ENCODE data around the gene NOSIP. TPM values are rescaled to one million over a fixed set of nuclear protein-coding genes. Genes with fewer than 3 reads are reported as not detected.

NOSIP gene
- total RNA-seq, 2 experiments from 2014 or later, result 71.4 to 73.1 TPM

DNA sequence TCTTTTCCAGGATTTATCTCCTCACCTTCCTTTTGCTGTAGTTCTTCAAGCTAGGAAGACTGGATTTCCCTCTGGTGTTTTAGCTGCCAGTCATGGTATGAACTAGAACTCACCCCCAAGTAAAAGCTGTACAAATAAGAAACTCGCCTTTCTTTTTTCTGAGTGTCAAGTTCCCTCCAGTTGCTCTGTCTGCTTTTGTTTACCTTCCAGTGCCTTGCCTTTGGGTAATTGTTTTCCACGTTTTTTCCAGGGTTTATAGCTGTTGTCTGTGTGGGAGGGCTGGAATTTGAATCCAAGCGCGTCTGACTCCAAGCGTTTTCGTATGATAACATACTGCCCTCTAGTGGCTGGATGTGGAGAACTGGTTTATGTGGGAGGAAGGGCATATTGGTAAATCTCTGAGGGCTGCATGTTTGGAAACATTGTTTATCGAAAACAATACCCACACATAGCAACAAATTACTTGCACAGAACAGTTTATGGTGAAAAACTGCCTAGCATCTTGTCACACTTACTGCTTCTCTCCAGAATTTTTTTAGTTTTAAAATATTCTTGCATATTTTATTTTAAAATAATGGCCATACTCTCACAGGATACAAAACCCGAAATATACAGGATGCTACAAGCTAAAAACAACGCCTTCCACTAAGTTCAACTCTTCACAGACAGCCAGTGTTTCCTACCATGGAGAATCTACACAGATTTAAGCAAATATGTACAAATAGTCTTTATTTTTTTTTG, 33.4 kb downstream of the NOSIP start:
- POLR2A ChIA-PET, result interaction anchor here (0.6 to 1.1 kb wide), 5 partner anchors 13 to 48 kb away, joined by 3 to 7 read pairs (median 4); partner anchors contain the start of gene RCN3
- peak overlapping the region; percentile 75 for H3K27ac Mint-ChIP-seq

DNA sequence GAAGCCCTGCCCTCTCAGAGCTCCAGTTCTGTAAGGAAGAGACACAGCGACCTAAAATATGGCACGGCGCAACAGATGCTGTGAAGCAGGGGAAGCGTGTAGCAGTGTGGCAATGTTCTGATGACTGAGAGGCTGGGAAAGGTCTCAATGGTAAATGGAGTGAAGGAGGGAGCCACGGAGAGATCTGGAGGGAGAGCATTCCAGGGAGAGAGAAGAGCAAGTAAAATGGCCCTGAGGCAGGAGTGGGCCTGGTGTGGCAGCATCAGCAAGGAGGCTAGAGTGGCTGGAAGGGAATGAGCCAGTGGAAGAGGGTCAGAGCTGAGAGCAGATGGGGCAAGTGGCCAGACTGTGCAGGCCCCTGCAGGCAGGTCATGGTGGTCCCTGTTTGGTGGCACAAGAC, 36.2 kb downstream of the NOSIP start:
- ChIA-PET POLR2A (interaction anchor here (0.6 kb wide), 1 partner anchor 41 kb away, joined by 5 read pairs; no protein-coding TSS in a partner anchor), CTCF (interaction anchor here (0.6 to 1.3 kb wide), 3 partner anchors 9 to 48 kb away, joined by 3 to 4 read pairs (median 3); no protein-coding TSS in a partner anchor)
- Mint-ChIP-seq H3K36me3 (ENCODE audit: low read depth) (peaks cover 2% of the 10 kb centered on the region), H3K4me3 (no peak overlapping the region), H3K4me1 (peaks cover 28% of the 10 kb centered on the region), H3K27me3 (no peaks in the 10 kb centered on the region), H3K9me3 (ENCODE audit: low read depth) (no peaks in the 10 kb centered on the region), H3K27ac (no peak overlapping the region)
- no peak for DNase-seq
- intact Hi-C loops (cut with DNase I, micrococcal nuclease), result no loop called here
- ATAC-seq, result no peak

More for the DNA sequence above, 33.4 kb downstream of the NOSIP start:
- Mint-ChIP-seq H3K9me3 (ENCODE audit: low read depth) (no peaks in the 10 kb centered on the region), H3K27me3 (no peaks in the 10 kb centered on the region), H3K36me3 (ENCODE audit: low read depth) (peaks cover 4% of the 10 kb centered on the region), H3K4me3 (peak overlapping the region; percentile 59), H3K4me1 (peaks cover 45% of the 10 kb centered on the region)
- DNase-seq (peak; percentile 76), ATAC-seq (peak; percentile 76)
- CTCF ChIA-PET, result interaction anchor here (0.5 to 9.5 kb wide), 34 partner anchors 8 to 138 kb away, joined by 3 to 161 read pairs (median 4); partner anchors contain the start of genes NOSIP, PRMT1, PRRG2 and RCN3
- intact Hi-C loops (cut with DNase I, micrococcal nuclease), result loop anchor here (1.0 kb wide), 2 partner anchors 23 to 41 kb away; no protein-coding TSS in a partner anchor

DNA sequence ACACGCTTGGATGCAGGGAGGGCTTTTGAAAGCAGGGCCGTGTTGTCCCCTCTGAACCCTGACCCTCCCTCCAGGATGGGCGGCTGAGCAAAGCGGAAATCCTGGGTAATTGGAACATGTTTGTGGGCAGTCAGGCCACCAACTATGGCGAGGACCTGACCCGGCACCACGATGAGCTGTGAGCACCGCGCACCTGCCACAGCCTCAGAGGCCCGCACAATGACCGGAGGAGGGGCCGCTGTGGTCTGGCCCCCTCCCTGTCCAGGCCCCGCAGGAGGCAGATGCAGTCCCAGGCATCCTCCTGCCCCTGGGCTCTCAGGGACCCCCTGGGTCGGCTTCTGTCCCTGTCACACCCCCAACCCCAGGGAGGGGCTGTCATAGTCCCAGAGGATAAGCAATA, 37.3 kb downstream of the NOSIP start:
- Mint-ChIP-seq H3K27me3 (no peaks in the 10 kb centered on the region), H3K4me1 (peaks cover 16% of the 10 kb centered on the region), H3K4me3 (no peak overlapping the region), H3K27ac (no peak overlapping the region), H3K36me3 (ENCODE audit: low read depth) (peaks cover 3% of the 10 kb centered on the region), H3K9me3 (ENCODE audit: low read depth) (no peaks in the 10 kb centered on the region)
- no peak for DNase-seq
- ChIA-PET CTCF (interaction anchor here (1.3 kb wide), 1 partner anchor 10 kb away, joined by 4 read pairs; no protein-coding TSS in a partner anchor), POLR2A (no interaction called here)
- no peak for ATAC-seq
- intact Hi-C loops (cut with DNase I, micrococcal nuclease), result no loop called here

DNA sequence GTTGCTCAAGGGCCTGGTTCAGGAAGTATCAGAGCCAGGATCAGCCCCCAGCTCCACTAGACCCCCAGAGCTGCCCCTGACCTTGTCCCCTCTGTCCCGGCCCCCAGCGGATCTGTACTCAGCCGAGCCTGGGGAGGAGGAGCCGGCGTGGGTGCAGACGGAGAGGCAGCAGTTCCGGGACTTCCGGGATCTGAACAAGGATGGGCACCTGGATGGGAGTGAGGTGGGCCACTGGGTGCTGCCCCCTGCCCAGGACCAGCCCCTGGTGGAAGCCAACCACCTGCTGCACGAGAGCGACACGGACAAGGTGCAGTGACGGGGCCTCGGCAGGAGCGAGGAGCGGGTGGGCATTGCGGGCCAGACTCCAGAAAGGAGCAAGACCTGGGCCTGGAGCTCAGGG, 37.9 kb downstream of the NOSIP start:
- Mint-ChIP-seq H3K9me3 (ENCODE audit: low read depth) (no peaks in the 10 kb centered on the region), H3K4me3 (no peak overlapping the region), H3K4me1 (peaks cover 16% of the 10 kb centered on the region), H3K36me3 (ENCODE audit: low read depth) (peaks cover 3% of the 10 kb centered on the region), H3K27ac (no peak overlapping the region), H3K27me3 (no peaks in the 10 kb centered on the region)
- intact Hi-C loops (cut with DNase I, micrococcal nuclease), result no loop called here
- no peak for DNase-seq
- no peak for ATAC-seq
- ChIA-PET POLR2A (no interaction called here), CTCF (interaction anchor here (1.3 kb wide), 1 partner anchor 15 kb away, joined by 4 read pairs; the partner anchor contains the start of gene RCN3)

DNA sequence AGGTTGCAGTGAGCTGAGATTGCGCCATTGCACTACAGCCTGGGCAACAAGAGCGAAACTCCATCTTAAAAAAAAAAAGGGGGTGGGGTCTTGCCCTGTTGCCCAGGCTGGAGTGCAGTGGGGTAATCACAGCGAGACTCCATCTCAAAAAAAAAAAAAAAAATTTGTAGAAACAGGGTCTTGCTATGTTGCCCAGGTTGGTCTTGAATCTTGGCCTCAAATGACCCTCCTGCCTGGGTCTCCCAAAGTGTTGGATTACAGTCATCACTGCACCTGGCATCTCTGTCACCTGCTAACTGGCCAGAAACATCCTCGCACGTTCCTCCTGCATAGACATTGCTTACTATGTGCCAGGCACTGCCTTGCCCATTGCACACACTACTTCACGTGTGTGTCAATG, 38.4 kb downstream of the NOSIP start:
- POLR2A ChIA-PET, result interaction anchor here (0.6 kb wide), 1 partner anchor 11 kb away, joined by 3 read pairs; no protein-coding TSS in a partner anchor
- intact Hi-C loops (cut with DNase I, micrococcal nuclease), result no loop called here
- DNase-seq, result no peak
- H3K4me1 Mint-ChIP-seq, result peaks cover 11% of the 10 kb centered on the region
- ATAC-seq, result no peak
- CTCF ChIA-PET, result interaction anchor here (1.3 kb wide), 1 partner anchor 14 kb away, joined by 4 read pairs; the partner anchor contains the start of gene RCN3
- H3K9me3 Mint-ChIP-seq (ENCODE audit: low read depth), result no peaks in the 10 kb centered on the region
- no peak overlapping the region for H3K4me3 Mint-ChIP-seq
- peaks cover 3% of the 10 kb centered on the region for H3K36me3 Mint-ChIP-seq (ENCODE audit: low read depth)
- no peak overlapping the region for H3K27ac Mint-ChIP-seq
- no peaks in the 10 kb centered on the region for H3K27me3 Mint-ChIP-seq

DNA sequence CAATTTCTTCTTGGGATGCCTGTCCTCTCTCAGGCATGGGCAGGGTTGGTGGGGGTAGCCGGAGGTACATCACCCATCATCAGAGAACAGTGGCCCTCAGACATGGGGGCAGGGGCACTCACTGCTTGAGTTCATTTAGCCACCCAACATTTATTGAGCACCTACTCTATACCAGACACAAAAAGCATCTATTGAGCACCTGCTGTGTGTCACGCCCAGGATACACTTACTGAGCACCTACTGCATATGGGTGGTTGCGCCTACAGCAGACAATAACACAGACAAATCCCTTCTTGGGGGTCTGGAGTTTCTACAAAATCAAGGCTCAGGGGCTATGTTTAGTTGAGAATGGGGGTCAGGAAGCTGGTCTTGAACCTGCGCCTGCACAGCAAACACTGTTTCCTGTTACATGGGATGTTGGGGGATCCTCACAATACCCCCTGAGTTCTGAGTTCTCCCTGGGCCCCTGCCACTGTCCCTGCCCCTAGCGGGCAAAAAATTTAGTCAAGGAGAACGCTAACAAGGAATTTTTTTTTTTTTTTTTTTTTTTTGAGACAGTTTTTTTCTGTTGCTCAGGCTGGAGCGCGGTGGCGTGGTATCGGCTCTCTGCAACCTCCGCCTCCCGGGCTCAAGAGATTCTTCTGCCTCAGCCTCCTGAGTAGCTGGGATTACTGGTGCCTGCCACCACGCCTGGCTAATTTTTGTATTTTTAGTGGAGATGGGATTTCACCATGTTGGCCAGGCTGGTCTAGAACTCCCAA, 41.0 kb downstream of the NOSIP start:
- no peak for ATAC-seq
- CTCF ChIA-PET, result interaction anchor here (0.7 kb wide), 1 partner anchor 96 kb away, joined by 3 read pairs; no protein-coding TSS in a partner anchor
- peaks cover 17% of the 10 kb centered on the region for H3K4me1 Mint-ChIP-seq
- H3K27me3 Mint-ChIP-seq, result peaks cover 3% of the 10 kb centered on the region
- no peak overlapping the region for H3K4me3 Mint-ChIP-seq
- DNase-seq, result no peak
- no peak overlapping the region for H3K27ac Mint-ChIP-seq
- intact Hi-C loops (cut with DNase I, micrococcal nuclease), result no loop called here
- POLR2A ChIA-PET, result interaction anchor here (0.7 kb wide), 1 partner anchor 21 kb away, joined by 3 read pairs; no protein-coding TSS in a partner anchor
- no peaks in the 10 kb centered on the region for H3K9me3 Mint-ChIP-seq (ENCODE audit: low read depth)
- H3K36me3 Mint-ChIP-seq (ENCODE audit: low read depth), result peaks cover 5% of the 10 kb centered on the region

DNA sequence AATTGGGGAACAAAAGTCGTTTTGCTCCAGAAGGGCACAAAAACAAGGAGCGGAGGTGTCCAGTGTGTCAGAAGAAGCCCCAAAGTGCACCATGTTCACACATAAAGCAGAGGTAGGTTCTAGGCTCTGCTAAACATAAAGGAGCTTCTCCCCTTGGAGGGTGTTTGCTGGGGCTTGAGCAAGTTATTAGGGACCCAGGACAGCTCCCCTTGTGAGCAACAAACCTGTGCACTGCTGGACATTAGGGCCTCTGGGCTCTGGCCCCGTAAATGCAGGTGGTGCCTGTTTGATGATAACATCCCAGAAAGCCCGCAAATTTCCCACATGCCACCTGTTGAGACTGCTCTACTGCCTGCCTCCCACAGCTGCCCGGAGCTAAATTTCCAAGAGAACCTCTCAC, 41.7 kb downstream of the NOSIP start:
- peaks cover 14% of the 10 kb centered on the region for H3K4me1 Mint-ChIP-seq
- peaks cover 5% of the 10 kb centered on the region for H3K36me3 Mint-ChIP-seq (ENCODE audit: low read depth)
- no peak overlapping the region for H3K4me3 Mint-ChIP-seq
- H3K27me3 Mint-ChIP-seq, result peaks cover 3% of the 10 kb centered on the region
- ATAC-seq (no peak), DNase-seq (no peak)
- POLR2A ChIA-PET, result no interaction called here
- intact Hi-C loops (cut with DNase I, micrococcal nuclease), result no loop called here
- no peak overlapping the region for H3K27ac Mint-ChIP-seq
- CTCF ChIA-PET, result no interaction called here
- no peaks in the 10 kb centered on the region for H3K9me3 Mint-ChIP-seq (ENCODE audit: low read depth)

DNA sequence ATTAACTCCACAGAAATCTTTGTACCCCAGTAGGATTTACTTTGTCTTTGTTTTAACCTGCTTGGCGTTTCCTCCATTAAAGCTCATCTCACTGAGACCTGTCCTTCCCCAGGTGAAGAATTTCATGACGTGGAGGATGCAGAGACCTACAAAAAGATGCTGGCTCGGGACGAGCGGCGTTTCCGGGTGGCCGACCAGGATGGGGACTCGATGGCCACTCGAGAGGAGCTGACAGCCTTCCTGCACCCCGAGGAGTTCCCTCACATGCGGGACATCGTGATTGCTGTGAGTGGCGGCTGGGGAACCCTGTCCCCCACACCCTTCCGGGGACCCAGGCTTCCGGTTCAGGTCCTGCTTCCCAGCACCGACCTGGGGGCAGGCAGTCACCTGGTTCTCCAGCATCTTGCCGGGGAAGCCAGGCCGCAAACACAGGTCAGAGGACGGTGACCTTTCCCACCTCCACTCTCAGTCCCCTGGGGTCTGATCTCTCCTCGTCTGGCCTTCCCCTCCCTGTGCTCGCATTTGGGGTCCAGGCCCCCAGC, 43.4 kb downstream of the NOSIP start:
- CTCF ChIA-PET, result interaction anchor here (0.6 to 3.6 kb wide), 5 partner anchors 9 to 148 kb away, joined by 3 to 25 read pairs (median 5); partner anchors contain the start of gene RCN3
- intact Hi-C loops (cut with DNase I, micrococcal nuclease), result no loop called here
- ATAC-seq, result no peak
- Mint-ChIP-seq H3K4me3 (no peak overlapping the region), H3K27ac (no peak overlapping the region), H3K27me3 (peaks cover 3% of the 10 kb centered on the region), H3K9me3 (ENCODE audit: low read depth) (no peaks in the 10 kb centered on the region), H3K36me3 (ENCODE audit: low read depth) (peaks cover 5% of the 10 kb centered on the region), H3K4me1 (peaks cover 22% of the 10 kb centered on the region)
- POLR2A ChIA-PET, result no interaction called here
- no peak for DNase-seq

DNA sequence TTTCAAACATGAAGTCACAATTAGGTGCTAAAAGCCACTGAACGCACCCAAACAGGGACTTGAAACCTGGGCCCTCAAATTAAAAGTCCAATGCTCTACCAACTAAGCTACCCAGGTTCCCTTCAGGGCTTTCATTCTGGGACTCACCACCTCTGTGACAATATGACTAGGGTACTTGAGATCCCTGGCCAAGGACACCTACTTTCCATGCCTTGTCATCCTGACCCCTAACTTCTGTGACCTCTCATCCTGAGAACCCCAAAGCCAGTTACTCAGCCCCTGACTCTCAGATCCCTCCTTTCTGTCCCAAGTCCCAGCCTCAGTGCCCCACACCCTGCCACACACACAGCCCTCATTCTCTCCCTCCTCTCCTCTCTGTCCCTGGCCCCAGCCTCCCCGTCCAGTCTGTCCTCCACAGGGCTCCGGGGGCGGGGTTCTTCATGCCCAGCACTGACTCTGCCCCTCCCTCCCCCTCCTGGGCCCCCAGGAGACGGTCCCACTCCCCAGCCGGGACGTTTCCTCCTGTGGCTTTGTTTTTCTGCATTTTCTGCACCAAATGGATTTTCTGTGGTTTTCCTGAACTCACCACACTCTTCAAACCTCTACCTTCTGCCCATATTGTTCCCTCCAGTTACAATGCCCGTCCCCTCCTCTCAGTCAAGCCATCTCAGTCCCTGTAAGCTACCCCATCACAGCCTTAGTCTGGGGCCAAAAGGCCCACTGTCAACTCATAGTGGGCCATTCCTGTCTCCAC, 45.5 kb downstream of the NOSIP start:
- H3K9me3 Mint-ChIP-seq (ENCODE audit: low read depth), result no peaks in the 10 kb centered on the region
- H3K4me1 Mint-ChIP-seq, result peaks cover 22% of the 10 kb centered on the region
- peak; percentile 27 for ATAC-seq
- peak; percentile 32 for DNase-seq
- peaks cover 3% of the 10 kb centered on the region for H3K36me3 Mint-ChIP-seq (ENCODE audit: low read depth)
- intact Hi-C loops (cut with DNase I, micrococcal nuclease), result loop anchor here in 1 of 2 experiments (1.0 kb wide), 1 partner anchor 19 kb away; no protein-coding TSS in a partner anchor
- ChIA-PET CTCF (interaction anchor here (0.5 to 3.6 kb wide), 21 partner anchors 12 to 386 kb away, joined by 3 to 25 read pairs (median 4); partner anchors contain the start of genes FLT3LG and MED25), POLR2A (interaction anchor here (0.6 to 1.5 kb wide), 3 partner anchors 30 to 203 kb away, joined by 3 to 6 read pairs (median 3); partner anchors contain the start of gene RPS11)
- peak overlapping the region; percentile 78 for H3K4me3 Mint-ChIP-seq
- H3K27ac Mint-ChIP-seq, result peak overlapping the region; percentile 71
- H3K27me3 Mint-ChIP-seq, result peaks cover 3% of the 10 kb centered on the region
